ENCODE data around the gene STEAP1.
"Not testable (repeated sequence)": the region's sequence is repeated elsewhere in the genome, so short reads cannot be mapped to it uniquely, and the experiment has no call there.

STEAP1 gene

DNA sequence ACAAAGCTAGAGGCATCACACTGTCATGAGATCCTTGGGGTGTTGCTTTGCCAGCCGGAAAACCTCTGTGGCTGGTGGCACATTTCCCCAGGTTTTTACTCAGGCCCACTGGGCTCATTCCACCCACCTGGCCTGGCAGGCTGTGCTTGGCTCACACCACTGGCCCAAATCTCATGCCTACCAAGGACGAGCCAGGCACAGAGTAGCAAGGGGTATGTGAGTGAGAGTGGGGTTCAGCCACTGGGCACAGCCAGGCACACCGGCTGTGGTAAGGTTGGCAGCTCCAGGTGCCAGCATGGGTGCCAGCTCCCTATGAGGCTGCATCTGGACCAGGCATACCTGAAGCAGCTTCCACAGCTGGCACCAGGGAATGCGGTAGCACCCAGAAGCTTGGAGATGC is 21.4 kb downstream of the STEAP1 start:
- no peak for DNase-seq

DNA sequence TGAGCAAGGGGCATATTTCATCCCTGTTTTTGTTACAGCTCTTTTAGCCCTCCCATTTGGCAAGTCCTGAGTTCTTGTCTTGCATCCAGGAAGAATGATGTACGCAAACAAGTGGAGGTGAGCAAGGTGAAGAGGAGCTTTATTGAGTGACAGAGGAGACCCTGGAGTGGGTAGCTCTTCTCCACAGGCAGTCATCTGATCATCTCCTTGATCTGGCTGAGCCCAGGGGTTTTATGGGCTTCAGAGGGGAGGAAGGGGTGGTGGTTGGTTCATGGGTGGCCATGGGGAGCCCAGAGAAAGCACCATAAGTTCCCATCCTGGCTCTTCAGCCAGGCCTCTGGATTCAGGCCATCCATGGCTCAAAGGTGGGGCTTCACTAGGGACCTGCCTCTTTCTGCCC is 21.9 kb downstream of the STEAP1 start:
- no peak for DNase-seq

- DNase-seq, result no peak
Measured at GRCh38 chr7:90178166-90178565, 23.9 kb downstream of the STEAP1 start.

GRCh38 chr7:90178679-90179278 is 24.5 kb downstream of the STEAP1 start:
- no peak for DNase-seq

DNA sequence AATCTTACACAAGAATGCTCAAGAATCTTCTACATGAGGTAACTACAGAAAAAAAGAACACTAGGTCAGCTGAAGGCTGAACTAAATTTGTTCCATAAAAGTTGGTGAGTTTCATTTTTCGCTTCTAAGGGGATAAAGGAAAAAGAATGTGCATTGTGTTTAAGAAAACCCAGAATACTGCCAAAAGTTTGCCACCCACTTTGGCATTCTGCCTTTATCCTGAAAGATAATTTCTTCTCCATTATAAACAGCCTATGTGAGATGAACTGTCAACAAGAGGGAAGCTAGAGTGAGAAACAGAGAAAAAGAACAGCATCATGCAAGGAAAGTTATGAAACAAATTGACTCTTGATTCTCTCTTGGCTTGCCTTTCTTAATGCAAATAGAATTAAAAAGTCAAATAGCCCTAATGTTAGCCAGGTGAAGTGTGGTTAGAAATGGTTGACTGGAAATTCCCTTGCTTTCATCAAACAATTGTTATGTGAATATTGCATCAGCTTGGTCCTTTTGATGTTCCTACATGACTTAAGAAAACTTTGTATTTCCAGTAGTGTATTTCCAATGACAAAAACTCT is 25.8 kb downstream of the STEAP1 start:
- no peak for DNase-seq

GRCh38 chr7:90180649-90181048 is 26.4 kb downstream of the STEAP1 start:
- DNase-seq, result no peak

- DNase-seq, result no peak
Measured at GRCh38 chr7:90181485-90181884, 27.2 kb downstream of the STEAP1 start.

GRCh38 chr7:90186290-90186689 is 32.0 kb downstream of the STEAP1 start:
- not testable (repeated sequence) for DNase-seq

- DNase-seq, result no peak
Measured at GRCh38 chr7:90187507-90188050, 33.3 kb downstream of the STEAP1 start.

GRCh38 chr7:90188281-90188680 is 34.0 kb downstream of the STEAP1 start:
- DNase-seq, result no peak

- DNase-seq, result no peak
Measured at GRCh38 chr7:90190995-90191394, 36.7 kb downstream of the STEAP1 start.

DNA sequence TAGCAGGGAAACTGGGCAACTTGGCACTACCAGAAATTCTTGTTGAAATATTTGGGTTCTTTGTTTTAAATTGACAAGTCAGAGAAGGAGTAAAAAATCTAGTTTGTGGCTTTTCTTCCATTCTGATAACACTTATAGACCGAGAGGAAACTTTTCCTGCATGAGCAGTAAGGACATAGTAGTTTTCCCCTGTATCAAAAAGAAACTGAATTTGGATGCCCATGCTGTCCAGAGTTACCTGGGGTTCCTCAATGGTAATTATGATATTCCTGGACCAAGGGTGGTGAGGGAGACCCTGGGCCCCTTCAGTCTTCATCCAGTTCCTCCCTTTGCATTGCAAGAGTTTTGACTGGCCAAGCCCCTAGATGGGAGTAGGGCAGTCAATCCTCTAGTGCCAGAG is 37.4 kb downstream of the STEAP1 start:
- no peak for DNase-seq

DNA sequence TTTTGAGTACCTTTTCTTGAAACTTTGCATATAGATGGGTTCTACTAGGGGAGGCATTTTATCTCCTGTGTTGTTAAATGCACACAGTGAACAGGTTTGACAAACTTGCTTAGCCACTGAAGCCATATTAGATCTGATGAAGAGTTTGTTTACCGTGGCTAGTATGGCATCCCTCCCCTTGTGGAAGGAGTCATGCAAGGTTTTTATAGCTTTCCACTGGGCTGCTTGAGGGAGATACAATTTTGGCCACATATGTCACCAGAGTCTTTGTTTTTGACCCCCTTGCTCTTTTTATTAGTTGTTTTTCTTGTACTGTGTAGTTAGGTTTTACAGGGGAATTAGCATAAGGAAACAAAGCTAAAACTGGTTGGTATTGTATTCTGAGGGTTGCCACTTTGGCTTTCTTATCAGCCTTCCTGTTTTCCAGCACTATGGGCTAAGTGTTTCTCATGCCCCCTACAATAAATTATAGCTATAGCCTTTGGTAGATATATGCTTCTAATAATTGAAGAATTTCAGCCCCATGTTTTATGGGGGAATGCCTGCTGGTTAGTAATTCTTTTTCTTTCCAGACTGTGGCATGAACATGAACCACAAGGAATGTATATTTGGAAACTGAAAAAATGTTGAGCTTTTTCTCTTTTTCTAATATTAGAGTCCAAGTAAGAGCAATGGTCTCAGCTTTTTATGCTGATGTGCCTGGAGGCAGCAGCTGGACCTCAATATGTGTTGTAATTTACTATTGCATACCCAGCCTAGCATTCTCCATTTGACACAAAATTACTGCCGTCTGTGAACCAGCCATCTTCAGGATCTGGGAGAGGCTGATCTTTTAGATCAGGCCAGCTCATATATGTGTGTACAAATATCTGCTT is 38.8 kb downstream of the STEAP1 start:
- no peak for DNase-seq

DNA sequence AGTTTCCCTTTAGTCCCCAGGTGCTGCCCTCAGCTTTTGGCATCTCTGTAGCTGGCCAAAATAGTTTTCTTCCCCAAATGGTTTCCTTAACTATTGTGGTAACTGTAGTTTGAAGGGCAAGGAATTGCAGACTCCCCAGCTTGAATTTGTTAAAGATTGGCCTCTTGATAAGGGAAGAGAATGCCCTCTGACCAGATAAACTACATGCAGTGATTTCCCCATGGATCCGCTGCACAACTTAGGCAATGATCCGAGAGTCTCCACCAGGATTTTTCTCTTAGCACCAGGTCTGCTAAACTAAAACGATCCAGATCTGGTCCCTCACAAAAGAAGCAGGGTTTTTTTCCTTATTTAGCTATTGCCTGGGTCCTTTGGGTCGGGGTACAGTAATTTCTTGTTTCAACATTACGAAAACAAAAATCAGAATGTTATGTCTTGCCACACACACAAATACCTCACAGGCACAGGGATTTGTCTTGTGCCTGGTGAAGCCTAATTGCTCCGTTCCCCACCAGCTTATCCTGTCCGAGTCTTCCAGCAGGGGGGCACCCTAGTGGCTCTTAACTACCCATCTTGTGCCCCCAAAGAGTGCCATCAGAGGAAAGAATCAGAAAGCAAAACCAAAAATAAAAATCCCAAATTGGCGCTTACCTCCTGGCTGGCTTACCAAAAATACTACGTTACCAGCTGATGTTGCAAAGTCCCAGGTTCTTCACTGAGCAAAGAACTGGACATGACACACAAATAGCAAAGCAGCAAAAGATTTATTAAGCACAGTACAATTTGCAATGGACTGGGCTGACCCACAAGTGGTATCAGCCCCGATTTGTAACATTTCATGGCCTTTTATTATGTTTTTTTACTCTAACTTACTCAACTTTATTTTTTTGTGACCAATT is 40.9 kb downstream of the STEAP1 start:
- DNase-seq, result no peak

DNA sequence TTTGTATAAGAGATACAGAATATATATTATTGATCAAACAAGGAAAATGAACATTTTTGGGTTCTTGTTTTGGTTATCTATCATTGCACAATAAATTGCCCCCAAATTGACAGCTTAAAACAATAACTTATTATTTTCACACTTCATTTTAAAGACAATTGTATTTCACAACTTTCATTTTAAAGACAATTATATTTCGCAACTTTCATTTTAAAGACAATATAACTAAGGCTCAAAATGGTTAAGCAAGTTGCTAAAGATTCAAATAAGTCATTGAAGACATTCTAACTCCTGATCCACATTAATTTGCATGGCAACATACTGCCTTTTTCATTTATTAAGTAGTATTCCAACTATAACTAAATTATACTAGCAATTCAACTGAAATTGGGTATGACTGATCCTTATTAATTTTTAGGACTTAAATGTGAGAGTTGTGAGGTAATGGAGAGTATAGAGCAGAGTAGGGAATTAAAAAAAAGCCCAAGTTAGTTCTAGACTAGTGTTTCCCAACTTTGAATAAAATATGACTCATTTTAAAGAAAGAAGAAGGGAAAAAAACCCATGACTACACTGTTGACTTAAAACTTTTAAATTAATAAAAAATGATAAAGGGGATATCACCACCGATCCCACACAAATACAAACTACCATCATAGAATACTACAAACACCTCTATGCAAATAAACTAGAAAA is 47.4 kb downstream of the STEAP1 start:
- no peak for DNase-seq

- DNase-seq, result no peak
Measured at GRCh38 chr7:90207956-90208355, 53.7 kb downstream of the STEAP1 start.

- DNase-seq, result no peak
Measured at GRCh38 chr7:90209776-90210175, 55.5 kb downstream of the STEAP1 start.

DNA sequence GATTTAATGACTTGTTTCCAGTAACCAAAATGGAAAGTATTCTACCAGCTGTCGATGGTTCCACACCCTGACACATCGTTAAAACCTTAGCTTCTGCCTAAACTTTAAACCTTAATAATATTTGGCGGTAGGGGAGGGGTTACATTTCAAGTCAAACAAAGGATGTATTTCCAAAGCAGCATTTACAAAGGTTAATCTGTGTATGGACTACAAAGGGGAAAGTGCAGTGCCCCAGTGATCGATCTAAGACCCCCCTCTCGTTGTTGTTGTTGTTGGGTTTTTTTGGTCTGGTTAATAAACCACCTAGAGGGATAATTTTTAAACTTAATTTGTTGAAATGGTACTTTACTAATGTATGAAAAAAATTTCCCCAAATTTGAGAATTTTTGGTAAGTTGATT is 56.2 kb downstream of the STEAP1 start:
- DNase-seq, result no peak

GRCh38 chr7:90210981-90211380 is 56.7 kb downstream of the STEAP1 start:
- DNase-seq, result no peak

GRCh38 chr7:90211391-90212148 is 57.3 kb downstream of the STEAP1 start, which contains the start of gene STEAP2:
Gene STEAP2, plus strand, starts transcription at chr7:90211740. Its CDS starts 13,343 bp downstream, at chr7:90225083.
- DNase-seq, result peak; percentile 60

- no peak for DNase-seq
Measured at GRCh38 chr7:90212149-90212495, 57.9 kb downstream of the STEAP1 start.

Data from hematopoietic multipotent progenitor cell treated with erythropoietin and hydrocortisone succinate and interleukin-3 and kit ligand, for 6 days (in vitro differentiated cells).